ENCODE results near the gene GMDS. TPM values are rescaled to one million over a fixed set of nuclear protein-coding genes. Genes with fewer than 3 reads are reported as not detected.

GMDS gene
- total and polyA plus RNA-seq, 2 of the 4 experiments (the other 2 are of a cell fraction), result 7.3 to 21.9 TPM

GRCh38 chr6:2135401-2135800 is 110.0 kb downstream of the GMDS start:
- no peak for DNase-seq
- POLR2A ChIA-PET (ENCODE audit: unreplicated experiment), result no interaction called here

More at GRCh38 chr6:2135401-2135800, 110.0 kb downstream of the GMDS start:
- Histone ChIP-seq H3K4me3 (ENCODE audit: insufficient read depth, low read depth, low read length) (no peak overlapping the region), H3K4me2 (ENCODE audit: low read depth, low read length) (no peak overlapping the region), H2BK20ac (ENCODE audit: low read depth, low read length) (no peak overlapping the region), H2BK15ac (ENCODE audit: low read depth, low read length) (no peak overlapping the region), H2BK5ac (ENCODE audit: low read depth, low read length, poor library complexity, severe bottlenecking) (no peak overlapping the region), H3K14ac (replicated peaks; ENCODE audit: low read depth, low read length) (no peak overlapping the region), H3K9me3 (ENCODE audit: control insufficient read depth, insufficient read depth, low read length) (no peaks in the 10 kb centered on the region), H3K27me3 (ENCODE audit: control insufficient read depth, insufficient read depth, low read length) (no peaks in the 10 kb centered on the region), H2AFZ (replicated peaks; ENCODE audit: low read length, poor library complexity) (no peak overlapping the region), H4K8ac (ENCODE audit: low read depth in 2 of 2, low read length in 2 of 2) (no peak overlapping the region), H4K91ac (ENCODE audit: insufficient read depth, low read depth, low read length) (no peak overlapping the region), H2BK120ac (ENCODE audit: low read depth, low read length) (no peak overlapping the region), H2AK9ac (replicated peaks; ENCODE audit: low read depth, low read length, poor library complexity) (no peak overlapping the region), H3K4ac (ENCODE audit: low read depth, low read length) (no peak overlapping the region), H3K18ac (ENCODE audit: low read depth, low read length) (no peak overlapping the region), H3K56ac (ENCODE audit: extremely low read depth, insufficient read depth, low read length) (no peak overlapping the region), H3K36me3 (ENCODE audit: control insufficient read depth, insufficient read depth, low read length) (no peaks in the 10 kb centered on the region), H3K79me1 (ENCODE audit: low read depth in 1 of 2, low read length in 2 of 2) (peaks cover 0 to 7% of the 10 kb centered on the region in 2 experiments; a peak in 3 of 4 replicates), H4K20me1 (ENCODE audit: insufficient read depth, low read length) (no peaks in the 10 kb centered on the region), H3K27ac (ENCODE audit: insufficient read depth, low read length) (no peak overlapping the region), H3K4me1 (ENCODE audit: control insufficient read depth, insufficient read depth, low read length) (peaks cover 2% of the 10 kb centered on the region; the same call in 1 of the 2 replicates), H3K23ac (ENCODE audit: low read depth, low read length) (no peak overlapping the region), H3K9me1 (ENCODE audit: insufficient read depth, low read length) (no peaks in the 10 kb centered on the region), H3K9ac (ENCODE audit: low read depth, low read length) (no peak overlapping the region), H2AK5ac (ENCODE audit: low read depth, low read length) (no peak overlapping the region), H4K5ac (ENCODE audit: low read depth, low read length) (no peak overlapping the region)
- intact Hi-C loops (cut with micrococcal nuclease), result no loop called here
- CTCF ChIA-PET, result no interaction called here
- ATAC-seq (ENCODE audit: low read depth), result no peak
- in situ Hi-C loops (cut with MboI; ENCODE audit: low sequenced_read_pairs), result no loop called here
- TF ChIP-seq CEBPB (IDR thresholded peaks at IDR 0.05; ENCODE audit: low read depth, low read length) (no peak), ELK1 (IDR thresholded peaks at IDR 0.05; ENCODE audit: borderline replicate concordance, low read depth, low read length) (no peak), CTCF (conservative IDR thresholded peaks at IDR 0.05; ENCODE audit: low read depth, low read length) (no peak), NFE2L2 (IDR thresholded peaks at IDR 0.05; ENCODE audit: low read depth, low read length) (no peak), RAD21 (IDR thresholded peaks at IDR 0.05; ENCODE audit: low read length) (no peak), MAFK (IDR thresholded peaks at IDR 0.05; ENCODE audit: low read depth, low read length) (no peak), SMC3 (IDR thresholded peaks at IDR 0.05; ENCODE audit: low read depth, low read length) (no peak), MXI1 (IDR thresholded peaks at IDR 0.05; ENCODE audit: borderline replicate concordance, low read depth, low read length) (no peak)
- TF ChIP-seq, protein P1, sequence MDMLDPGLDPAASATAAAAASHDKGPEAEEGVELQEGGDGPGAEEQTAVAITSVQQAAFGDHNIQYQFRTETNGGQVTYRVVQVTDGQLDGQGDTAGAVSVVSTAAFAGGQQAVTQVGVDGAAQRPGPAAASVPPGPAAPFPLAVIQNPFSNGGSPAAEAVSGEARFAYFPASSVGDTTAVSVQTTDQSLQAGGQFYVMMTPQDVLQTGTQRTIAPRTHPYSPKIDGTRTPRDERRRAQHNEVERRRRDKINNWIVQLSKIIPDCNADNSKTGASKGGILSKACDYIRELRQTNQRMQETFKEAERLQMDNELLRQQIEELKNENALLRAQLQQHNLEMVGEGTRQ (IDR thresholded peaks at IDR 0.05; ENCODE audit: low read depth, low read length), result no peak
- dilution Hi-C loops (cut with HindIII; ENCODE audit: low sequenced_read_pairs, unreplicated experiment), result no loop called here
- no TSS peak for BruUV-seq (replicated peaks)
- WGBS, 2 experiments (ENCODE audit: extremely low coverage in 2 of 2, insufficient read length in 1 of 2), result 100% methylated on average over 1 of the region's 2 CpGs; no CpG with 5 or more reads in 1 of the 2 experiments
